HG03095 (cell line): ENCODE data around the gene TPRG1L.
A peak's percentile ranks its signal among the peaks of the same experiment; 100 is the strongest.

ENCODE experiments used
- ATAC-seq: cut with Tn5 transposase; IDR thresholded peaks from one replicate; pipeline ENCODE4 v1.9.1; 2021; ENCODE audit warnings: moderate library complexity; ENCODE audit not compliant: unreplicated experiment

Gene TPRG1L

DNA sequence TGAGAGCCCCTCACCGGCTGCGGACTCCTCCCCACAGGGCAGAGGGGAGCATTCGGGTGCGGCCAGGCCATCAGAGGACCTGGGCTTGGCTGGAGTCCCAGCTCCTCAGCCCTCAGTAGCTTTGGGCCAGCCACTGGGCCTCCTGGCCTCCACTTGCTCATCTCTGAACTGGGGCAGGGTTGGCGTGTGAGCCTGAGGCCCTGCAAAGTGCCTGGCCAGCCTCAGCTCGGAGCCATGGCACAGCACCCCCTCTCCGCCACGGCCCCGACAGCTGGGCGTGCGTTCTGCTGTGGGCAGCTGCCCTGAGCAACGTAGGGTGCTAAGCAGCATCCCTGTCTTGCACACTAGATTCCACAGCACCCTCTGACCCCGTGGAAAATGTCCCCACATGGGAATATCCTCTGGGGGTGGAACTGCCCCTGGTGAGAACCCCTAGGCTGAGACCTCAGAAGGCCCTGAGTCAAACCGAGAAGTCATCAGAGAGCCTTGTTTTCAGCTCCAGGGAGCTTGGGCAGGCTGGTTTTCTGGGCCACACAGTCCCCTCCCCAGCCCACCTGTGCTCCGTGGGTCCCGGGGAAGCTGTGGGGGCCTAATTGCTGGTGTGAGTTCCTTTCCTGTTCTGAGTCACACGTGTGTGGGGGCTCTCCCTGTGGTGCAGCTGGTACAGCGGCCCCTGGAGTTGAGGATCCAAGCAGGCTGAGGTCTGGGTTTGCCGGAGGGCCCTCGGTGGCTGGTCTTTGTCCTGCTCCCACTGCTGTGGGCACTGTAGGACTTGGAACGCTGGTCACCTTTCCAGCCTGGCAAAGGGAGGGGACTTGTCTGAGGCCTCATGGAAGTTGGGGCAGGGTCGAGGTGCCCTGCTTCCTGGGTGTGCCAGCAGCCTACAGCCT is 52.0 kb downstream of the TPRG1L start:
- peak; percentile 64 for ATAC-seq

DNA sequence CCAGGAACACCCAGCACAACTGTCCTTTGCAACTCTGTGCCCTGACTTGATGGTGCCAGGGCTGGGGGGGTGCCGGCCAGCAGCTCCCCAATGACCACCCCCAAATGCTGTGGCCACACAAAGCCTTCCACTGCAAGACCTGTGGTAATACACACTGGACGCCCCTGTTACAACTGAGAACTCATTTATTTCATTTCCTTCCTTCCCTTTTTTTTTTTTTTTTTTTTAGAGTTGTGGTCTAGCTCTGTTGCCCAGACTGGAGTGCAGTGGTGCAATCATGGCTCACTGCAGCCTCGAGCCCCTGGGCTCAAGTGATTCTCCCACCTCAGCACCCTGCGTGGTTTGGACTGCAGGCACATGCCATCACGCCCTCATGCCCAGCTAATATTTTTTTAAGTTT is 52.7 kb downstream of the TPRG1L start:
- no peak for ATAC-seq

DNA sequence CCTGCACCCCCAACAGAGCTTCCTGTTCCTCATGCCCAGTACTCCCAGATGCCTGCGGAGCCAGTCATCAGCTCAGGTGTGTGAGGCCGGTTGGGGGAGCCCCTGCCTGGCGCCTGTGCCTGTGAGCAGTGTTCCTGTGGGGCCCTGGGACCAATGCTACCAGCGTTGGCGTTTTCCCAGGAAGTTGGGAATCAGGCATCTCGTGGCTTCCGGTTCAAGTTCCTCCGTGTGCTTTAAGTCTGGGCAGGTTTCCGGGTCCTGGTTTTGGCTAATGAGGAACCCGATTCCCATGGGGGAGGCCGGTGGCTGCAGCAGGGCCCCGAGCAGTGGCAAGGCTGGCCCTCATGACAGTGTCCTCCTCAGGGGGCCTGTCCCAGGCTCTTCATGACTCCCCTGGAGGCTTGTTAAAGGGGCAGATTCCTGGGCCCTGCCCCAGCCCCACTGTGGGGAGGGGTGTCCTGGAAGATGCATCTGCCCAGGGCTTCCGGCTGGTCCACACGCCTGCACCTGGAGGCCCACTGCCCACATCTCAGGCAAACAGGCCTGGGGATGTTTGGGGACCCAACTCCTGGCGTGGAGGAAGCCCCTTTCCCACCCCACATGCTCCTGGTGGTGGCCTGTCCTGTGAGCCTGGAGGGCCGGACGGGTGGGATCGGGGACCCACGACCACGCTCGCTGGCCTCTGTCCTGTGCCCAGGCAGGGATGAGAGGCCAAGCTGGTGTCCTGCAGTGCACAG is 53.7 kb downstream of the TPRG1L start:
- no peak for ATAC-seq

DNA sequence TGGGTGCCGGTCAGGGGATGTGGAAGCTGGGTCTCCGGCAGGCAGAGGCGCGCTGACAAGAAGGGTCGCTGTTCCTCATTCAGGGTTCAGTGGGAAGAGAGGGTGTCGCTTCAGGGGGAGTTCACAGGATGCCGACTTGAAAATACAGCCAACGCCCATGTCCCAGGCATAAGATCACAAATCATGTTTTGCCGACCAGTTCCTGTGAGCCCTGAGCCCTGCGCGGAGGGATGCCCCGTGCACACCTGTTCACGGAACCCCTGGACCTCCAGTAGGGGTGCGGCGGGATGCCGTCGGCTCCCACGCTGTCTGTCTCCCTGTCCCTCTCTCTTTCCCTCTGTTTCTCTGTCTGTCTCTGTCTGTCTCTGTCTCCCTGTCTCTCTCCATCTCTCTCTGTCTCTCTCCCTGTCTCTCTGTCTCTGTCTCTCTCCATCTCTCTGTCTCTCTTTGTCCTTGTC is 54.3 kb downstream of the TPRG1L start:
- no peak for ATAC-seq
